ACC112 (cell line): ENCODE data around the gene DUSP16.
"Not testable (repeated sequence)": the region's sequence is repeated elsewhere in the genome, so short reads cannot be mapped to it uniquely, and the experiment has no call there.

Experiments
- H2AFZ ChIP-seq: fragments of 200-600 bp; sonication (generic); one replicate; pipeline ENCODE4 v1.6.0; 2017; ENCODE audit warnings: antibody characterized with exemption, low read length; ENCODE audit not compliant: unreplicated experiment
- H3K27ac ChIP-seq: fragments of 200-600 bp; sonication (generic); 2 replicates; pipeline ENCODE4 v1.5.1; 2014; ENCODE audit warnings: low read depth, mild to moderate bottlenecking, antibody characterized with exemption, low read length, moderate library complexity
- H3K27me3 ChIP-seq: fragments of 200-600 bp; sonication (generic); 2 replicates; pipeline ENCODE4 v1.6.1; 2014; ENCODE audit warnings: mild to moderate bottlenecking, antibody characterized with exemption, low read length, moderate library complexity, mixed read lengths; ENCODE audit not compliant: insufficient read depth
- H3K36me3 ChIP-seq: fragments of 200-600 bp; sonication (generic); 2 replicates; pipeline ENCODE4 v1.6.1; 2016; ENCODE audit warnings: mild to moderate bottlenecking, antibody characterized with exemption, low read length, moderate library complexity, mixed read lengths; ENCODE audit not compliant: insufficient read depth
- H3K4me1 ChIP-seq: fragments of 200-600 bp; sonication (generic); one replicate; pipeline ENCODE4 v1.6.1; 2016; ENCODE audit warnings: low read length, mixed read lengths; ENCODE audit not compliant: insufficient read depth, unreplicated experiment, control insufficient read depth
- H3K4me3 ChIP-seq: fragments of 200-600 bp; sonication (generic); 2 replicates; pipeline ENCODE4 v1.5.1; 2014; ENCODE audit warnings: mild to moderate bottlenecking, low read depth, low read length
- H3K79me2 ChIP-seq: fragments of 200-600 bp; sonication (generic); one replicate; pipeline ENCODE4 v1.6.0; 2016; ENCODE audit warnings: low read length; ENCODE audit not compliant: control insufficient read depth, unreplicated experiment, insufficient read depth

The DUSP16 gene

DNA sequence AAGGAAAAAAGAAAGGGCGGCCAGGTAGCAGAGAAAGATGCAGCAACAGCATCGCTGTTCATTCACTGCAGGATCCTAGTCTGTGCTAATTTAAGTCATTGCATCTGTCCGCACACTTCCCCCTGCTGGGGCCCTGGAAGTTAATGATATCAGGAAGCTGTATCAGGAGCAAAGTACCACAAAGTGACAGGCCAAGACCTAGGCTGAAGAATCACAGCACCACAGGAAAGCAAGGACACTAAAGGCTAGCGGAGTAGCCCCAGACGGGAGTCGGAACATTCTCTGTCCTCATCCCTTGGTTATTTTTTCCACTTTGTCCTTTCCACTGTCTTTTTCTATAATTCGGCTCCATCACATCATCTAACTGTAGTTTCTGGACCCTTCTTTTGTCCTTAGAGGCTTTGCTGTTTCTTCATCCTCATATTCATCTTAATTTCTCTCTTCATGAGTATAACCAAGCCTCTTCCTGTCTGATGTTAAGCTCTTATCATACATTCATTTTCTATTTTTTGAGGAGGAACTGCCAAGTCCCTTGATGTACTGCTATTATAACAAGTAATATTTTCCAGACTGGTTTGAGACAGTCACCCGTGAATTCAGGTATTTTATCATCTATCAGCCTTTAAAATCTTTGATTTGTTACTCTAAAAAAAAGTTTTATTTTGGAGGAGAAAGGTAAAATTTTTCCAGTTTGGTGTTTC is 28.3 kb downstream of the DUSP16 start:
- Histone ChIP-seq H3K27ac (no peak overlapping the region), H3K36me3 (no peaks in the 10 kb centered on the region), H3K4me1 (no peaks in the 10 kb centered on the region), H3K4me3 (no peak overlapping the region), H2AFZ (no peak overlapping the region), H3K27me3 (no peaks in the 10 kb centered on the region), H3K79me2 (no peaks in the 10 kb centered on the region)

DNA sequence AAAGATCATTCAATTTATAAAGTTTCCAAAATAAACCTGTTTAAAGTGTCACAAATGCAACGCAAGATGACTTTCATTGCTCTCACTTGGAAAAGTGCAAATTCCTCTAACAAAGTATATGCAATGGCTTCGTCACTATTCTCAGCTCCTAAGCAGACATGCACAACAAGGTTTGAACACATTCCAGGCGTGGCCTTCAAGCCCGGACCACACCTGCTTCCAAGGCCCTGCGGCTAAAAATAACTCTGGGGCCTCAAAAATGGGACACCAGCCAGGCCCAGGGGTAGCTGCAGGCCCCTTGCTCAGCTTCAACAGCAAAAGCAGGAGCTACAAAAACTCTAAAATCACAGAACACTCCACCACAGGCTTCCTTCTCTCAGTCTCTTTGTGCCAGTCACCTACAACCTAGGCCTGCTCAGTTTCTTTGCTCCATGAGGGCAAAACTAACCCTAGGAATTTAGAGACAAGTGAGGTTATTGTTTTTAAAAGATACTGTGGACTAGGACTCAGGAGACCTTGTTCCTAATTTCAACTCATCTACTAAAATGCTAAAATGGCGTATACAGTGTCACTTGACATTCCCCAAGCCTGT is 29.3 kb downstream of the DUSP16 start:
- Histone ChIP-seq H3K36me3 (no peaks in the 10 kb centered on the region), H2AFZ (no peak overlapping the region), H3K27me3 (no peaks in the 10 kb centered on the region), H3K79me2 (no peaks in the 10 kb centered on the region), H3K4me3 (no peak overlapping the region), H3K4me1 (no peaks in the 10 kb centered on the region), H3K27ac (no peak overlapping the region)

DNA sequence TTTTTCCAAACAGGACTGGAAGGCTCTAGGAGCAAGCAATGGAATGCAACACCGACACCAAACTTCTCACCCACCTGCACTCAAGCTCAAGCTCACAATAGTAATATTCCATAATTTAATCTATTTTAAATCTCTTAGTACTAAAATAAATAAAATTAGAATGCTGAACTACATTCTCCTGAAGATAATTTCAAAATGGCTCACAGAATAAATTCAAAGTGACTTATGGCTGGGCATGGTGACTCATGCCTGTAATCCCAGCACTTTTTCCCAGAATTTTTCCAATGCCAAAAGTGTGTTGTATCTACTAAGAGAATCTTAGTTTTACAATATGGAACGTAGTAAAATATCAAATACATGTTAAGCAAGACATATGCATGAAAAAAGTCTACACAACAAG is 31.5 kb downstream of the DUSP16 start:
- no peak overlapping the region for H3K27ac ChIP-seq
- no peaks in the 10 kb centered on the region for H3K4me1 ChIP-seq

DNA sequence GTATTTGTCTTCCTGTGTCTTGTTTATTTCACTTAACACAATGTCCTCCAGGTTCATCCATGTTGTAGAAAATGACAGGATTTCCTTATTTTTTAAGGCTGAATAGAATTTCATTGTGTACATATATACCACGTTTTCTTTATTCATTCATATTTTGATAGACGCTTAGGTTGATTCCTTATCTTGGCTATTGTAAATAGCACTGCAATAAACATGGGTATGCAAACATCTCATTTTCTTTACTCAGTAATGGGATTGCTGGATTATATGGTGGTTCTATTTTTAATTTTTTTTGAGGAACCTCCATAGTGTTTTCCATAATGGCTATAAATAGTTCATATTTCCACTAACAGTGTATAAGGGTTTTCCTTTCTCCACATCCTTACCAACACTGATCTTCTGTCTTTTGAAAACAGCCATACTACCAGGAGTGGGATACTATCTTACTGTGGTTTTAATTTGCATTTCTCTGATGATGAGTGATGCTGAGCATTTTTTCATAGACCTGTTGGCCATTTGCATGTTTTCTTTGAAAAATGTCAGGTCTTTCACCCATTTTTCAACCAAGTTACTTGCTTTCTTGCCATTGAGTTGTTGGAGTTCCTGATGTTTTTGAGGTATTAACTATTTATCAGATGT is 32.8 kb downstream of the DUSP16 start:
- no peaks in the 10 kb centered on the region for H3K27me3 ChIP-seq
- no peak overlapping the region for H2AFZ ChIP-seq
- H3K4me3 ChIP-seq, result no peak overlapping the region
- no peaks in the 10 kb centered on the region for H3K79me2 ChIP-seq
- H3K4me1 ChIP-seq, result no peaks in the 10 kb centered on the region
- no peak overlapping the region for H3K27ac ChIP-seq
- no peaks in the 10 kb centered on the region for H3K36me3 ChIP-seq

More for the DNA sequence above, 31.5 kb downstream of the DUSP16 start:
- no peak overlapping the region for H3K4me3 ChIP-seq
- no peaks in the 10 kb centered on the region for H3K36me3 ChIP-seq
- H3K27me3 ChIP-seq, result no peaks in the 10 kb centered on the region
- no peaks in the 10 kb centered on the region for H3K79me2 ChIP-seq
- H2AFZ ChIP-seq, result no peak overlapping the region

DNA sequence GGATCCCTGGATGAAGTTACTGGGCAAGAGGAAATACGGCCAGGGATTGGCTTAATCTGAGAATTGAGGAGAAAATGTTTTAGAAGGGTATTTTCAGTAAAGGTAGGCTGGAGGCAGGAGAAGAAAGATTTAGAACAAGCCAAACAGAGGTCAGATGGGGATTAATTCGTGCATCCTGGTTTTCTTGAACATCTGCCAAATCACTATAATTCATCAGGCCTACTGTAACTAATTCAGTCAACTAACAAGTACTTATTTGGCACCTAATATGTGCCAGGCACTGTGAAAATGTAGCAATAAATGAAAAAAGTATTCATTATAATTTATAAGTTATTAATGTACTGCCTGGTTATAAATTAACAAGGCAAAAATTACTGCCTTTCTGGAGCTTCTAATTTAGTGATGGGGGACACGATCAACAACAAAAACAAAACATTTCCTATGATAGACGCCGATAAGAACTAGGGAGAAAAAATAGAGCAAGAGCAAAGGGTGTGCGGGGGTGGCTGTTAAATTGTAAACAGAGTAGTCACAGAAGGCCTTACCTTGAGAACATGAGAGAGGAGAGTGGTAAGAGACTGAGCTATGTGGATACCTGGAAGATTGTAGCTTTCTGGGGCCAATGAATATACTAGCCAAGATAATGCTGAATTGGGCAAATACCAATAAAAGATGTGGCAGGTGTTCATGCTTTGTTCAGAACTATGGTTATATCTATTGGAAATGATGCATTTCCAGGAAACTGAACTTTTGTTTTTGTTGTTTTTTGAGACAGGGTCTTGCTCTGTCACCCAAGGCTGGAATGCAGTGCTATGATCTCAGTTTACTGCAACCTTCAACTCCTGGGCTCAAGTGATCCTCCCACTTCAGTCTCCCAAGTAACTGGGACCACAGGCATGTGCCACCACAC is 34.0 kb downstream of the DUSP16 start:
- H3K36me3 ChIP-seq, result no peaks in the 10 kb centered on the region
- no peaks in the 10 kb centered on the region for H3K4me1 ChIP-seq
- H3K79me2 ChIP-seq, result no peaks in the 10 kb centered on the region
- no peak overlapping the region for H3K27ac ChIP-seq
- no peak overlapping the region for H2AFZ ChIP-seq
- H3K27me3 ChIP-seq, result no peaks in the 10 kb centered on the region
- no peak overlapping the region for H3K4me3 ChIP-seq

DNA sequence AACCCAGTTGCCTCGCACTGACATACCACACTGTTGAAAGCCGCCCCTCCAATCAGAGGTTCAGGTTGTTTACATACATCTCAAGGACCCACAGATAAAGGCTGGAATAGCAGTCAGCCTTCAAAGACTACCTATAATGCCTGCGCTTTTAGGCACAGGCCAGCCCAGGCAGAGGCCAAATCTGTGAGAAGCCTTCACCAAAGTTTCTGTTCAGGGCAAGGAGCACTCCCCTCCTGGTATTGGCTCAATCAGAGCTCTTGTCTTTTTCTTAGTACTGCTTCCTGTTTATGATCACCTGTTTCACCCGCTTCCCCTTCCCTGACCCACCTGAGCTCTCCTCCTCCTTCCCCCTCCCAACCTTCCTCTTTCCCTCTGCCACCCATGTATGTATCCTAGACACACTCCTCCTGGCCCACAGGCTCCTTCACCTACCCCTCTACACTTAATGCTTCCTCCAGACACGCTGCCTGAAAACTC is 34.8 kb downstream of the DUSP16 start:
- H3K27ac ChIP-seq, result no peak overlapping the region
- no peaks in the 10 kb centered on the region for H3K36me3 ChIP-seq
- H3K4me3 ChIP-seq, result no peak overlapping the region
- no peaks in the 10 kb centered on the region for H3K4me1 ChIP-seq
- no peaks in the 10 kb centered on the region for H3K79me2 ChIP-seq
- H3K27me3 ChIP-seq, result no peaks in the 10 kb centered on the region
- H2AFZ ChIP-seq, result no peak overlapping the region

DNA sequence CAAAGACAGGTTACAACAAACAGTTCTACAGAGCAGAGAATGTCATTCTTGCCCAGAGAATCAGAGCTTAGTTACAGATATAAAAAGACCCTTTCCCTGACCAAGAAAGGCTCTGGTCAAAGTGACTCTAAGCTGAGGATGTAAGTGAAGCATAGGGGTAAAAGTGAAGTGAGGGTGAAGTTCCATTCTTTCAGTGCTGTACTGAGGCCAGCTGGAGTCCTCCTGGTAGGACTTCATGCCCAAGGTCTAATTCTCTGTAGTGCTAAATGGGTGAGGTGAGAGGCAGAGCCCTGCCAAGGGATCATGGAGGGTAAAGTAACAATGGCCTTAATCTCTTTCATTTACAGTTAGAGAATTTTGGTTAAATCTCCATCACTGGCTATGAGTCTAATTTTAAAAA is 38.5 kb downstream of the DUSP16 start:
- no peaks in the 10 kb centered on the region for H3K27me3 ChIP-seq
- H3K4me3 ChIP-seq, result no peak overlapping the region
- H2AFZ ChIP-seq, result no peak overlapping the region
- no peaks in the 10 kb centered on the region for H3K79me2 ChIP-seq
- no peak overlapping the region for H3K27ac ChIP-seq
- no peaks in the 10 kb centered on the region for H3K36me3 ChIP-seq
- no peaks in the 10 kb centered on the region for H3K4me1 ChIP-seq

DNA sequence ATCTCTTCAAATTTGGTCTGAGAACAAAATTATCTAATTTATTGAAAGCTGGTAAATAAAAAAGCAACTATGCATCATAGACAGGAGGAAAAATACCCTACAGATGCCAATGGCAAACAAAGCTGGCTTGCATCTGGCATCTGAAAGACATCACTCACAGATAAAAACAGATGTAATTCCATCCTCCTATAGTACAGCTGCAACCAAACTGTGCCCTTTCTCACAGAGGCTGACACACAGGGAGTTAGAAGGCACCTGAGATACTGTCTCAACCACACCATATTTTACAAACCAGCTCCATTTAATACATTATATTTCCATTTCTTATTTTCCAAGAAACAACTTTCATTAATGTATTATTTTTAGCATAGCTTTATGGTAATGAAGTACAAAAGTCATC is 39.4 kb downstream of the DUSP16 start:
- no peaks in the 10 kb centered on the region for H3K4me1 ChIP-seq
- no peak overlapping the region for H2AFZ ChIP-seq
- H3K79me2 ChIP-seq, result no peaks in the 10 kb centered on the region
- H3K4me3 ChIP-seq, result no peak overlapping the region
- no peaks in the 10 kb centered on the region for H3K36me3 ChIP-seq
- no peaks in the 10 kb centered on the region for H3K27me3 ChIP-seq
- no peak overlapping the region for H3K27ac ChIP-seq

DNA sequence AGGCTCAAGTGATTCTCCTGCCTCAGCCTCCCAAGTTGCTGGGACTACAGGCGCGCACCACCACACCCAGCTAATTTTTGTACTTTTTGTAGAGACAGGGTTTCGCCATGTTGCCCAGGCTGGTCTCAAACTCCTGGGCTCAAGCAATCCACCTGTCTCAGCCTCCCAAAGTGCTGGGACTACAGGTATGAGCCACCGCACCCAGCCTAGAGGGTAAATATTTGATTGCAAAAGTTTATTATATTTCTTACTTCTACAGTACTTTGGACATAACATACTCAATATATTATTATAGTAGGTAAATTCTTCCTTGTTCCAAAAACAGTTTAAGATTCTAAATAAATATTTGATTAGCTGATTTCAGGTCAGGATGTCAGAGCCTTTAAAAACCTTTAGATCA is 40.0 kb downstream of the DUSP16 start:
- H3K79me2 ChIP-seq, H3K36me3 ChIP-seq, H3K4me3 ChIP-seq: not testable (repeated sequence)

DNA sequence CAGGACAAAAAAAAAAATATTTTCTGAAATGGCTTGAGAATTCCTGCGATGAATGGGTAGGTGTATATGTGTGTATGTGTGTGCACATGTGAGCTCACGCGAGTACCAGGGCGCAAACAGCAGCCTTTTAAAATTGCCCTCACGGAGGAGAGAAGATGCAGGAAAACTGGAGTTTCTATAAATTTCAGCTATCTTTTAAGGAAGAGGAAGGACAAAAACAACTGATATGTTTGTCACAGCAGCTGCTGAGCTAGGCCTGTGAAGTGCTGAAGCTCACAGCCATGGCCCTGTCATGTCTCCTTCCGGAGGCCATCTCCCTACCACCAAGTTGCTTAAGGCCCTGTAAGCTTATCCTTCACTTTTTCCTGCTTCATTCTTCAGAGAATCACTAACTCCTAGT is 40.8 kb downstream of the DUSP16 start:
- no peaks in the 10 kb centered on the region for H3K79me2 ChIP-seq

More for the DNA sequence above, 40.0 kb downstream of the DUSP16 start:
- H3K4me1 ChIP-seq, H2AFZ ChIP-seq, H3K27ac ChIP-seq, H3K27me3 ChIP-seq: not testable (repeated sequence)

More for the DNA sequence above, 40.8 kb downstream of the DUSP16 start:
- Histone ChIP-seq H3K27me3 (no peaks in the 10 kb centered on the region), H3K4me1 (no peaks in the 10 kb centered on the region), H2AFZ (no peak overlapping the region), H3K4me3 (no peak overlapping the region), H3K36me3 (no peaks in the 10 kb centered on the region), H3K27ac (no peak overlapping the region)
